GM12878 (cell line): ENCODE results near the gene MAD1L1. TPM values are rescaled to one million over a fixed set of nuclear protein-coding genes. Genes with fewer than 3 reads are reported as not detected.

Source experiments
- ATAC-seq: fragments of 200-7000 bp; cut with Tn5 transposase; 3 replicates; pipeline ENCODE4 v1.9.1; 2020; ENCODE audit warnings: mild to moderate bottlenecking, moderate library complexity
- BruUV-seq: library from RNA; stranded (reverse); fragments of 400-500 nt; replicated peaks from 2 replicates; lab custom pipeline; 2021; lab: Mats Ljungman, UMichigan
- CTCF ChIA-PET: fragments of 300-600 bp; sonication (Branson Sonifier 250); formaldehyde crosslinking; extraction: SDS; loops from one replicate; lab custom pipeline; 2021; ENCODE audit warnings: inconsistent platforms; lab: Yijun Ruan, JAX
- POLR2A ChIA-PET: fragments of 350-600 bp; formaldehyde crosslinking; extraction: SDS; loops from one replicate; lab custom pipeline; 2021; ENCODE audit warnings: inconsistent platforms; lab: Charles Lee
- RAD21 ChIA-PET: fragments of 300-600 bp; sonication (Branson Sonifier 250); formaldehyde crosslinking; loops from one replicate; lab custom pipeline; 2023; ENCODE audit warnings: antibody characterized with exemption; ENCODE audit not compliant: unreplicated experiment; lab: Charles Lee
- SMC1A ChIA-PET: fragments of 300-600 bp; sonication (Branson Sonifier 250); formaldehyde crosslinking; loops from one replicate; lab custom pipeline; 2023; ENCODE audit not compliant: unreplicated experiment, uncharacterized antibody; lab: Charles Lee
- DNase-seq: peaks from one replicate; pipeline ENCODE4 v3.0.0-alpha.2; 2011; ENCODE audit warnings: low read depth, low spot score
- FAIRE-seq: peaks from 3 replicates; lab custom pipeline; 2011; peaks lifted over from hg19 to GRCh38; lab: Jason Lieb, UNC
- H2AFZ ChIP-seq: 2 replicates; pipeline ENCODE4 v1.6.0; 2011; ENCODE audit warnings: low read depth, low read length, control low read depth; ENCODE audit not compliant: control insufficient read depth
- H3K27ac ChIP-seq: 2 replicates; pipeline ENCODE4 v1.5.1; 2011; ENCODE audit warnings: control low read depth; ENCODE audit not compliant: control insufficient read depth, insufficient read depth
- H3K27me3 ChIP-seq, 2 experiments: replicated peaks in 1 of 2; 2 replicates each; pipeline versions ENCODE4 v1.6.0 to v1.6.1; 2011; ENCODE audit warnings: low read length in 1 of 2; ENCODE audit not compliant: control insufficient read depth in 2 of 2, insufficient read depth in 2 of 2
- H3K36me3 ChIP-seq, 2 experiments: 2 replicates each; pipeline ENCODE4 v1.5.1; 2011; ENCODE audit warnings: low read length in 1 of 2; ENCODE audit not compliant: control insufficient read depth in 2 of 2, insufficient read depth in 2 of 2
- H3K4me1 ChIP-seq: 2 replicates; pipeline ENCODE4 v1.6.1; 2011; ENCODE audit warnings: mild to moderate bottlenecking, low read length, moderate library complexity, mixed read lengths; ENCODE audit not compliant: control insufficient read depth, insufficient read depth
- H3K4me2 ChIP-seq: 2 replicates; pipeline ENCODE4 v1.6.0; 2011; ENCODE audit warnings: control low read depth; ENCODE audit not compliant: control insufficient read depth, insufficient read depth
- H3K4me3 ChIP-seq: fragments of 200-600 bp; sonication (generic); 2 replicates; pipeline ENCODE4 v1.5.1; 2016
- H3K79me2 ChIP-seq: 2 replicates; pipeline ENCODE4 v1.6.0; 2011; ENCODE audit warnings: low read length; ENCODE audit not compliant: control insufficient read depth, insufficient read depth
- H3K9ac ChIP-seq: 2 replicates; pipeline ENCODE4 v1.8.0; 2011; ENCODE audit warnings: low read length, control low read depth, mixed read lengths; ENCODE audit not compliant: control insufficient read depth, insufficient read depth
- H3K9me3 ChIP-seq: replicated peaks from 3 replicates; pipeline ENCODE4 v1.5.1; 2011; ENCODE audit warnings: mild to moderate bottlenecking, low read length; ENCODE audit not compliant: control insufficient read depth, insufficient read depth
- H4K20me1 ChIP-seq: 2 replicates; pipeline ENCODE4 v1.6.0; 2011; ENCODE audit not compliant: control insufficient read depth, insufficient read depth
- BCLAF1 ChIP-seq: fragments of 450-650 bp; IDR thresholded peaks from 2 replicates; pipeline ENCODE4 v1.6.1; 2017; ENCODE audit warnings: antibody characterized with exemption, mild to moderate bottlenecking, moderate library complexity
- MTA3 ChIP-seq: IDR thresholded peaks from 2 replicates; pipeline ENCODE4 v1.6.1; 2012; ENCODE audit warnings: low read length, inconsistent platforms, borderline replicate concordance
- MXI1 ChIP-seq: fragments of 150-350 bp; IDR thresholded peaks from 2 replicates; pipeline ENCODE4 v1.6.1; 2011; ENCODE audit warnings: low read depth, mild to moderate bottlenecking, inconsistent platforms, low read length, improper control_type of control experiment
- MYC ChIP-seq: IDR thresholded peaks from 2 replicates; pipeline ENCODE4 v1.6.1; 2011; ENCODE audit warnings: mild to moderate bottlenecking, low read length, moderate library complexity, inconsistent platforms; ENCODE audit not compliant: insufficient read depth, insufficient replicate concordance, insufficient read length, severe bottlenecking
- NFIC ChIP-seq: IDR thresholded peaks from 2 replicates; pipeline ENCODE4 v1.6.1; 2012; ENCODE audit warnings: low read depth, mild to moderate bottlenecking, inconsistent platforms, low read length, moderate library complexity
- PAX5 ChIP-seq: IDR thresholded peaks from 2 replicates; pipeline ENCODE4 v1.6.1; 2011; ENCODE audit warnings: low read depth, low read length, borderline replicate concordance
- RBBP5 ChIP-seq: fragments of 200-600 bp; sonication (generic); conservative IDR thresholded peaks from 2 replicates; pipeline ENCODE4 v1.6.1; 2016
- RELA ChIP-seq: fragments of 450-650 bp; IDR thresholded peaks from 2 replicates; pipeline ENCODE4 v1.8.0; 2014; ENCODE audit warnings: borderline replicate concordance; ENCODE audit not compliant: partially characterized antibody
- WRNIP1 ChIP-seq: IDR thresholded peaks from 2 replicates; pipeline ENCODE4 v1.6.1; 2011; ENCODE audit warnings: low read depth, low read length, improper control_type of control experiment, borderline replicate concordance
- WGBS: methylation state at CpG from one replicate; pipeline ENCODE4 v1.1.6; 2016; ENCODE audit warnings: low lambda C conversion rate; ENCODE audit not compliant: insufficient replicate concordance, insufficient coverage; ENCODE audit errors: missing lambda C conversion rate; 5-methylcytosine and 5-hydroxymethylcytosine counted together
- in situ Hi-C: fragments of 300-500 bp; cut with MboI; formaldehyde crosslinking; loops from 9 replicates; pipeline ENCODE4 v1.14.3; 2018; ENCODE audit warnings: mixed read lengths
- intact Hi-C: fragments of 100-400 bp; cut with micrococcal nuclease; formaldehyde crosslinking; loops from one replicate; pipeline ENCODE4 v1.14.2; 2022; ENCODE audit not compliant: unreplicated experiment
- polyA plus RNA-seq, 11 experiments: library from polyadenylated mRNA; depleted of rRNA in 4 of 11; unstranded in 6 of 11; stranded (reverse) in 5 of 11; fragments of >200 nt; fragmentation: Nextera tagmentation in 4 of 11; fragmentation: Illumina TruSeq in 1 of 11; extraction: Ambion mirVana in 4 of 11; extraction: Trizol in 1 of 11; gene quantifications; 1 replicate in 1 of 11; 2 replicates in 10 of 11; pipeline versions ENCODE4 v1.2.1 to v1.2.3, GENCODE V29; 2011 to 2016; ENCODE audit warnings: inconsistent platforms in 2 of 11, missing spikeins in 2 of 11, low read depth in 1 of 11
- total RNA-seq, 4 experiments: library from RNA; depleted of rRNA in 3 of 4; stranded (reverse); fragments of >200 nt in 3 of 4; fragmentation: Illumina TruSeq in 1 of 4; extraction: Trizol in 1 of 4; gene quantifications; 2 replicates each; pipeline versions ENCODE4 v1.2.1 to v1.2.3, GENCODE V29; 2013 to 2021

Gene MAD1L1
- total and polyA plus RNA-seq, 10 of the 15 experiments (the other 5 are each of a cell fraction or from before 2014, with no cell fraction given), result 2.2 to 76.8 (median 38.3) TPM

- BruUV-seq, result no TSS peak
- POLR2A ChIA-PET, result no interaction called here
- H3K4me2 ChIP-seq, result no peak overlapping the region
- no peak overlapping the region for H2AFZ ChIP-seq
- no peaks in the 10 kb centered on the region for H3K4me1 ChIP-seq
- ATAC-seq (no peak), DNase-seq (no peak), FAIRE-seq (no peak)
- H3K27ac ChIP-seq, result no peak overlapping the region
- CTCF ChIA-PET, result no interaction called here
- WGBS, result 94% methylated on average over 32 of the region's 33 CpGs
- no peaks in the 10 kb centered on the region for H4K20me1 ChIP-seq
- peaks cover 0 to 6% of the 10 kb centered on the region in 2 experiments; a peak in 3 of 4 replicates for H3K36me3 ChIP-seq
- H3K9me3 ChIP-seq, result no peaks in the 10 kb centered on the region
- in situ Hi-C loops (no loop called here), intact Hi-C loops (no loop called here)
- no peak overlapping the region for H3K4me3 ChIP-seq
- H3K27me3 ChIP-seq, result no peaks in the 10 kb centered on the region
- TF ChIP-seq BCLAF1 (no peak), NFIC (no peak), RBBP5 (no peak), WRNIP1 (no peak), MTA3 (no peak), MXI1 (no peak), PAX5 (no peak), RELA (no peak), MYC (no peak)
- SMC1A ChIA-PET, result no interaction called here
- RAD21 ChIA-PET, result no interaction called here
- H3K79me2 ChIP-seq, result no peaks in the 10 kb centered on the region
- no peak overlapping the region for H3K9ac ChIP-seq
Measured at GRCh38 chr7:2132243-2132642, 100.5 kb downstream of the MAD1L1 start.
